HG03280 (cell line): ENCODE data around the gene SLC27A3.
A peak's percentile ranks its signal among the peaks of the same experiment; 100 is the strongest.

Experiments used
- ATAC-seq: cut with Tn5 transposase; IDR thresholded peaks from one replicate; pipeline ENCODE4 v1.9.1; 2021; ENCODE audit warnings: mild to moderate bottlenecking, moderate library complexity; ENCODE audit not compliant: unreplicated experiment

SLC27A3 gene

DNA sequence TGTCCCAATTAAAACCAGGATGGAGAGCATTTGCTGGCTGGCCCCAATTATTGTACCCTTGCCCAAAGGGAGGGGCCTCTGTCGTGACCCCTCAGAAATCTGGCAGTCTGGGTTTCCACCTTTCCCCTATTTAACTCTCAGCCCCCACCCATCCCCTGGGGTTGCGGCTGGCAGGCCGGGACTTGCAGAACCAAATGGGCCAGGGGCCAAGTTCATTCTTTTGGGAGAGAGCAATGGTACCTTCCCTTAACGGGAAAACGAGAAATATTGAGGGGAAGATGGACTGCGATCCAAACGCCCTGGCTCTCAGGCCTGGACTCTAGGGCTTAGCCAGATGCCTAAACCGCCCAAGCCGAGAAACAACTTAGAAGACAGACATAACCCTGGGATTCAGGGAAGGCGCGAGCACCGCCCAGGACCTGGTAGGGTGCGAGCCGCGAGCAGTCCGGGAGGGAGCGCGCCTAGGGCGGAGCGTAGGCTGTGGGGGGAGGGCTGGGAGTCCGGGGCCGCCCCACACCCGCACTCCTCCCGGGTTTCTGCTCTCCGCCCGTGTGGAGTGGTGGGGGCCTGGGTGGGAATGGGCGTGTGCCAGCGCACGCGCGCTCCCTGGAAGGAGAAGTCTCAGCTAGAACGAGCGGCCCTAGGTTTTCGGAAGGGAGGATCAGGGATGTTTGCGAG is at the start of gene SLC27A3:
Gene SLC27A3 (plus strand): TSS at position 628 of the 678 bp plus-strand sequence. CDS start 91 bp downstream, outside the sequence.
- peak; percentile 27 for ATAC-seq

GRCh38 chr1:153727463-153728304 is 47.5 kb upstream of the SLC27A3 start, which contains the start of gene INTS3:
Gene INTS3, plus strand, starts transcription at chr1:153728050. Its CDS starts 585 bp downstream, at chr1:153728635.
- peak; percentile 98 for ATAC-seq

DNA sequence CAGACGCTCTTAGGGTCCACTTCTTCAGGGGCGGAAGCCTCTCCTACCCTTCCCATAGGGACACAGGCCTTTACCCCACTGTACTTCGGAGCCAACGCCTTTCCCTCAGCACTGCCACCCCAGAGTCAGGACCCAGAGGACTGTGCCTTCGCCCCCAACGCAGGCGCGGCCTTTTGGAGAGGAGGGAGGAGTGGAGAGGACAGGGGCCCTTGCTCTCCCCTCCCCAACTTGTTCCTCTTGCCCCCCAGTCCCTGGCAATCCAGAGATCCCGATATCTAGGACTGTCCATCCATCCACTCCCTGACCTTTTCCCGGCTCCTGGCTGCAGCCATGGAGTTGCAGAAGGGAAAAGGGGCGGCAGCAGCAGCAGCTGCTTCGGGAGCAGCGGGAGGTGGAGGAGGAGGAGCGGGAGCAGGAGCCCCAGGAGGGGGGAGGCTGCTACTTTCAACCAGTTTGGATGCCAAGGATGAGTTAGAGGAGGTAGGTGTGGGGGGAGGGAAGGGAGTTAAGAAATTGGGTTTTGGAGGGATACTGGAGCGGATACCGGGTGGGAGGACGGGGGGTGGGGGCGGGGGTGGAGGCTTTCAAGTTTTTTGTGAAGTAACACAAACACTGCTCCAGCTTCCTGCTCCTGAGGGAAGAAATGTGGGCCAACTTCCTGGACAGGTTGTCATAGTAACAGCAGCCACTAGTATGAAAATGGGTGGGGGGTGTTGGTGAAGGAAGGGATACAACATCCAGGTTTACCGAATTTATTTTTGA is 46.7 kb upstream of the SLC27A3 start:
- ATAC-seq: no peak

DNA sequence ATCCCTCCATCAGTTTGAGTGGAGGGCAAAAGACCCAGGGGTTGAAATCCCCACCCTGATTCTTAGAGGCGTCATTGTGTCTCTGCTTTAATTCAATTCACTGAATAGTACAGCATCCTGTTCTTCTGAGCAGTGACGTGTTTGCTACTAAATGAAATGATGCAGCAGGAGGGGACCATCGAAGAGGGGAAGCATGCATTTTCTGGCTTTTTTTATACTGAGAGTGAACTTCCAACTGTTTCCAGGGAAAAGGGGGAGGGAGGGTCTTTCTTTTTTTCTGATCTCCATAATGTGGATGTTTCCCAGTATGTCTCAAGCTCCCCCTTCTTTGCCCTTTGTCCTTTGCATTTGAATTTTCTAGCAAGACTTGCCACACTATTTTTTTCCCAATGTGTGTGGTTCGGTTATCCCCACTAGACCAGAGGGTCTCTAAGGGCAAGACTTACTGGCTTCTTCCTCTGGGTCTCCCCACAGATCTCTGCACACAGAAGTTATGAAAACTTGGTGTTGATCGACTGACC is 44.7 kb upstream of the SLC27A3 start:
- ATAC-seq: no peak

DNA sequence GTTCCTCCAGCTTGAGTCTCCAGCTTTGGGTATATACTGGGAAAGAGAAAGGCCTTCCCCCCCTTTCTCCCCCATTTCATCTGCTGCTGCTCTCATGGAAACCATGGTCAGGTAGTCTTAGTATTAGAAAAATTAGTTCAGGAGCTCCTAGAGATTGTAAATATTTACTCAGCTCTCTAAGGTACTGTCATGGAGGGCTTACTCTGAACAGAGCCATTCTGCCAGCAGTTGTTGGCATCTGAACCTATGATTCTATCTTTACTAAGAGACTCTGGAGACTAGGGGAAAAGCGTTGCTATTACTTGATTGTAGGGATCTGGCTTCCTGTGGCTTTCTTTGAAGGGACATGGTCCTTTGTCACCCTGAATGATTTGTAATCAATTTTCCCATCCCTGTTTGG is 41.2 kb upstream of the SLC27A3 start:
- ATAC-seq: no peak

DNA sequence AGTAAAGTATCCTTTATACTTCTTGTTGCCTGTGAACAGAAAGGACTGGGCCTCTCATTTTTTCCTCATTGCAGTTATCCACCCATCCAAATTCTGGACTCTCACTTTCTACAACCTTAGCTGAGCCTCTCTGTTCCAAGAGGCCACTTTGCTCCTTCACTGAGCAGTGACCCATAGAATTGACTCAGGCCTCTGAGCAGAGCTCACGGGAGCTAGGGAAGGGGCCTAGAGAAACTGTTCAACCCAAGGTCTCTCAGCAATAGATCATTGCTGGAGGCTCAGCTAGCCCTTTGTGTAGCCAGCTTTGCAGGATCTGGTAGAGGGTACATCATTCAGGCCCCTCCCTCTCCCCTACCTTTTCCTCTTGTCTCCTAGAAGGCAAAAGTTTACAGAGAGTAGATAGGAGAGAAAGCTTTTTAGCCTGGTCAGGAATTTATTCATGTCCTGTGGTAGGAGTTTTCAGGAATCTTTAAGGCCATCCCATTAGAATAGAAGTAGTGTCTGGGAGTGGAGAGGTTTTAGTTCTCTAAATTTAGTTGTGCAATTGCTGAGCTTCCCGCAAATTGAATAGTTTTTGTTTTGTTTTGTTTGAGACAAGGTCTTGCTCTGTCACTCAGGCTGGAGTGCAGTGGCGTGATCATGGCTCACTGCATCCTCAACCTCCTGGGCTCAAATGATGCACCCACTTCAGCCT is 40.7 kb upstream of the SLC27A3 start:
- no peak for ATAC-seq

- ATAC-seq: no peak
Observed at GRCh38 chr1:153735090-153735420, 40.2 kb upstream of the SLC27A3 start.

GRCh38 chr1:153741986-153742385 is 33.2 kb upstream of the SLC27A3 start:
- no peak for ATAC-seq

GRCh38 chr1:153742411-153743142 is 32.6 kb upstream of the SLC27A3 start:
- ATAC-seq: peak; percentile 49

DNA sequence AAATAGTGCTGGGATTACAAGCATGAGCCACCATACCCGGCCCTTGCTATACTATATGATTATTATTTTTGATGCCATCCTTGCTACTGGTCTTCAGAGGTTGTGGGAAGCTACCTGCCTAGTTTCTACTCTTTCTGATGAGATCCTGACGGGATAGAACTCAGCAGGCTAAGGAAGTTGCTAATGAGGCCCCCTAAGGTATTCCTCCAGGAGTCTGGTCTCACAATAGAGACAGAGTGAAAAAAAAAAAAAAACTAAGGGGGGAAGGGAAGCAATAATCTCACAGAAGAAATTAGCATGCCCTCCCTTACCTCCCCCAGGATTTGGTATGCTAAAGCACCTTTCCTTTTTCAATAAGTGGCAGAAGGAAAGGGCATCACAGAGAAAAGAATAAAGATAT is 29.8 kb upstream of the SLC27A3 start:
- ATAC-seq: no peak

DNA sequence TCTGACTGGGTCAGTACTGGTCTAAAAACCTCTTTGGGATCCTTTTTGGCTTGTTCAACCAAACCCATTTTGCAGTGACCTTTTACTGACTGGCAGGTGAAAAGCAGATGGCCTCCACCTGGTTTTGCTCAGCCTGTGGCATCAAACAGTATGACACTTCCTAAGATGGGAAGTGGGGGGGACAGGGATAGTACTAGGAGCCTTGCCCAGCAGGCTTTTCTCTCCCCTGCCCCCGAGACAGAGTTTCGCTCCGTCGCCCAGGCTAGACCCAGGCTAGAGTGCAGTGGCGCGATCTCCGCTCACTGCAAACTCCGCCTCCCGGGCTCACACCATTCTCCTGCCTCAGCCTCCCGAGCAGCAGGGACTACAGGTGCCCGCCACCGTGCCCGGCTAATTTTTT is 29.0 kb upstream of the SLC27A3 start:
- ATAC-seq: no peak

DNA sequence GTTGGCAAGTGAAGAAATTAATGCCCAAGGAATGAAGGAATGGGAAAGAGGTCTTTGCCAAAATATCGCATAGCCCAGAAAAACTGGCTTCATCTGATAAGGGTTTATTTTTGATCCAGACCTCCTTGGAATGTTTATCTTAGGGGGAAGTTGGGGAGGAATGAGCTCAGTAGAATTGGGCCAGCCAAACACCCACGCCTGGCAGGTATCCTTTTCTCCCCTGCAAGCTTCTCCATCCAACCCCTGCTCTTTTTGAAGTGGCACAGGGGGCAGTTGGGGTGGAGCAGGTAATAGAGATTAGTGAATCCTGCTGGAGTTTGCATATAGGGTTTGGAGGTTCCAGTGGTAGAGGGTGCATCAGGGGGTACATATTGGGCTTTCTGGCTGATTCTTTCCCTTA is 26.3 kb upstream of the SLC27A3 start:
- ATAC-seq: no peak

- peak; percentile 90 for ATAC-seq
Observed at GRCh38 chr1:153749408-153750005, 25.7 kb upstream of the SLC27A3 start.

- no peak for ATAC-seq
Observed at GRCh38 chr1:153750026-153750995, 24.9 kb upstream of the SLC27A3 start.

- no peak for ATAC-seq
Observed at GRCh38 chr1:153752072-153752471, 23.1 kb upstream of the SLC27A3 start.

DNA sequence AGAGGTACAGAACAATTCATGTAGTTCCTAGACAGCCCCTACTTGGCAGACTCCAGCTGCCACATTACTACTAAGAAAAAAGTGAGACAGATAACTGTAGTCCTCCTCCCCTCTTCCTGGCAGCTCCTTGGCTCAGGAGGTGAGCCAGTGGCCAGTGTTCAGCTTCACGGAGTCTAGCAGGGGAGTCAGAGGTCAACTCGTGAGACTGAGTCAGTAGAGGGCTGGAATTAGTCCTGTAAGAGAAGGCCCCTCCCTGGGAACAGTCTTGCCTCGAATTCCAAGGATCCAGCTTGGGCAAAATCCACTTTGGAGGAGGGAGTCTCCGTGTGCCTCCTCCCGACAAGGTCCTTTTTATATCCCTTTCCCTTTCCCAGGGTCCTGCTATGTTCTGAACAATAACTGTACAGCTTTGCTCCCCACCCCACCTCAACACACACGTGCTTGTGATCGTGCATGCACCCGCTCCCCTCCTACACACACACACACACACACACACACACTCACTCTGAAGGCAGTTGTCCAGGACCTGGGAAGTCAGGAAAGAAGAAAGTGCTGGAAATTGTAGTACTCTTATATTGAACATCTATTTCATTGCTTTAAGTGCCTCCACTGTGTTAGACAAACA is 22.5 kb upstream of the SLC27A3 start:
- no peak for ATAC-seq

- no peak for ATAC-seq
Observed at GRCh38 chr1:153754266-153754665, 20.9 kb upstream of the SLC27A3 start.

- ATAC-seq: no peak
Observed at GRCh38 chr1:153760440-153760839, 14.8 kb upstream of the SLC27A3 start.
